Neural progenitor cell (in vitro differentiated cells): Measurements from ENCODE around the gene ZSCAN4. TPM values are rescaled to one million over a fixed set of nuclear protein-coding genes. Genes with fewer than 3 reads are reported as not detected.

ENCODE experiments used
- DNase-seq: peaks from one replicate; pipeline ENCODE4 v3.0.0-alpha.2; 2016; ENCODE audit warnings: low spot score
- H2AFZ ChIP-seq: fragments of 200-600 bp; sonication (generic); replicated peaks from 2 replicates; pipeline ENCODE4 v1.6.1; 2016; ENCODE audit warnings: antibody characterized with exemption
- H3F3A ChIP-seq: fragments of 200-600 bp; sonication (generic); 2 replicates; pipeline ENCODE4 v1.6.1; 2016; ENCODE audit warnings: antibody characterized with exemption, low read depth
- H3K27ac ChIP-seq: fragments of 200-600 bp; sonication (generic); 2 replicates; pipeline ENCODE4 v1.5.1; 2016; ENCODE audit warnings: mild to moderate bottlenecking
- H3K27me3 ChIP-seq: fragments of 200-600 bp; sonication (generic); 2 replicates; pipeline ENCODE4 v1.6.1; 2016; ENCODE audit warnings: mild to moderate bottlenecking, moderate library complexity
- H3K36me3 ChIP-seq: fragments of 200-600 bp; sonication (generic); 2 replicates; pipeline ENCODE4 v1.5.1; 2016
- H3K4me1 ChIP-seq: fragments of 200-600 bp; sonication (generic); 2 replicates; pipeline ENCODE4 v1.6.1; 2016; ENCODE audit warnings: mixed run types
- H3K4me2 ChIP-seq: fragments of 200-600 bp; sonication (generic); 2 replicates; pipeline ENCODE4 v1.6.1; 2016
- H3K4me3 ChIP-seq: fragments of 200-600 bp; sonication (generic); 2 replicates; pipeline ENCODE4 v1.5.1; 2016
- H3K79me2 ChIP-seq: fragments of 200-600 bp; sonication (generic); 2 replicates; pipeline ENCODE4 v1.6.1; 2016; ENCODE audit warnings: low read depth
- H3K9ac ChIP-seq: fragments of 200-600 bp; sonication (generic); 2 replicates; pipeline ENCODE4 v1.6.1; 2016
- H3K9me3 ChIP-seq: fragments of 200-600 bp; sonication (generic); 2 replicates; pipeline ENCODE4 v1.5.1; 2016; ENCODE audit warnings: low read depth
- H4K20me1 ChIP-seq: fragments of 200-600 bp; sonication (generic); 2 replicates; pipeline ENCODE4 v1.6.1; 2016; ENCODE audit warnings: low read depth
- H3K27ac Mint-ChIP-seq: 3 replicates; pipeline ENCODE4 v1.8.0; 2021; ENCODE audit warnings: mixed read lengths
- H3K27me3 Mint-ChIP-seq: 2 replicates; pipeline ENCODE4 v1.8.0; 2022; ENCODE audit warnings: low read depth, mild to moderate bottlenecking, inconsistent platforms, moderate library complexity, mixed read lengths; ENCODE audit not compliant: insufficient read depth
- H3K36me3 Mint-ChIP-seq: 3 replicates; pipeline ENCODE4 v1.8.0; 2021; ENCODE audit warnings: mixed read lengths
- H3K4me1 Mint-ChIP-seq: 3 replicates; pipeline ENCODE4 v1.8.0; 2021; ENCODE audit warnings: mixed read lengths
- H3K4me3 Mint-ChIP-seq: 3 replicates; pipeline ENCODE4 v1.8.0; 2021; ENCODE audit warnings: mild to moderate bottlenecking, moderate library complexity, mixed read lengths
- H3K9me3 Mint-ChIP-seq: 3 replicates; pipeline ENCODE4 v1.8.0; 2020; ENCODE audit warnings: mixed read lengths
- CTCF ChIP-seq: fragments of 200-600 bp; sonication (generic); IDR thresholded peaks from 2 replicates; pipeline ENCODE4 v1.5.1; 2017; ENCODE audit warnings: antibody characterized with exemption, mild to moderate bottlenecking
- EZH2 ChIP-seq: fragments of 200-600 bp; sonication (generic); IDR thresholded peaks from 2 replicates; pipeline ENCODE4 v1.6.1; 2017; ENCODE audit warnings: antibody characterized with exemption, mild to moderate bottlenecking, moderate library complexity
- EZH2phosphoT487 ChIP-seq: fragments of 200-600 bp; sonication (generic); IDR thresholded peaks from 2 replicates; pipeline ENCODE4 v1.6.1; 2017; ENCODE audit warnings: antibody characterized with exemption
- total RNA-seq: library from RNA; depleted of rRNA; stranded (reverse); fragments of >200 nt; gene quantifications from 2 replicates; pipeline ENCODE4 v1.2.3, GENCODE V29; 2015; ENCODE audit warnings: low replicate concordance

The ZSCAN4 gene
- total RNA-seq, 1 donor from 2014 or later: not detected

GRCh38 chr19:57686727-57687126 lies 18.0 kb downstream of the ZSCAN4 start:
- H3K27me3 Mint-ChIP-seq: peaks cover 16% of the 10 kb centered on the region
- TF ChIP-seq EZH2: no peak
- no peak for TF ChIP-seq CTCF
- TF ChIP-seq EZH2phosphoT487: no peak
- H3K9me3 Mint-ChIP-seq: peaks cover 94% of the 10 kb centered on the region
- Histone ChIP-seq H3K27ac (no peak overlapping the region), H3K4me2 (no peak overlapping the region), H2AFZ (no peak overlapping the region), H3K79me2 (peaks cover 100% of the 10 kb centered on the region), H3K36me3 (peaks cover 75% of the 10 kb centered on the region), H3K9ac (no peak overlapping the region), H3K4me3 (no peak overlapping the region), H3F3A (peaks cover 21% of the 10 kb centered on the region), H3K27me3 (no peaks in the 10 kb centered on the region), H4K20me1 (no peaks in the 10 kb centered on the region), H3K4me1 (peaks cover 9% of the 10 kb centered on the region), H3K9me3 (peaks cover 57% of the 10 kb centered on the region)
- no peak overlapping the region for H3K27ac Mint-ChIP-seq
- peaks cover 90% of the 10 kb centered on the region for H3K36me3 Mint-ChIP-seq
- no peak for DNase-seq
- H3K4me1 Mint-ChIP-seq: peaks cover 13% of the 10 kb centered on the region
- no peak overlapping the region for H3K4me3 Mint-ChIP-seq

GRCh38 chr19:57687363-57688010 lies 18.8 kb downstream of the ZSCAN4 start:
- Histone ChIP-seq H4K20me1 (no peaks in the 10 kb centered on the region), H2AFZ (no peak overlapping the region), H3K27me3 (no peaks in the 10 kb centered on the region), H3K27ac (no peak overlapping the region), H3K9ac (no peak overlapping the region), H3K36me3 (peaks cover 75% of the 10 kb centered on the region), H3K9me3 (peaks cover 57% of the 10 kb centered on the region), H3K4me1 (peaks cover 8% of the 10 kb centered on the region), H3K79me2 (peaks cover 100% of the 10 kb centered on the region), H3K4me3 (no peak overlapping the region), H3F3A (peaks cover 27% of the 10 kb centered on the region), H3K4me2 (no peak overlapping the region)
- Mint-ChIP-seq H3K36me3 (peaks cover 84% of the 10 kb centered on the region), H3K27ac (no peak overlapping the region), H3K27me3 (peaks cover 17% of the 10 kb centered on the region), H3K9me3 (peaks cover 89% of the 10 kb centered on the region), H3K4me3 (no peak overlapping the region), H3K4me1 (peaks cover 11% of the 10 kb centered on the region)
- DNase-seq: no peak
- TF ChIP-seq EZH2phosphoT487: no peak
- TF ChIP-seq CTCF: no peak
- TF ChIP-seq EZH2: no peak

DNA sequence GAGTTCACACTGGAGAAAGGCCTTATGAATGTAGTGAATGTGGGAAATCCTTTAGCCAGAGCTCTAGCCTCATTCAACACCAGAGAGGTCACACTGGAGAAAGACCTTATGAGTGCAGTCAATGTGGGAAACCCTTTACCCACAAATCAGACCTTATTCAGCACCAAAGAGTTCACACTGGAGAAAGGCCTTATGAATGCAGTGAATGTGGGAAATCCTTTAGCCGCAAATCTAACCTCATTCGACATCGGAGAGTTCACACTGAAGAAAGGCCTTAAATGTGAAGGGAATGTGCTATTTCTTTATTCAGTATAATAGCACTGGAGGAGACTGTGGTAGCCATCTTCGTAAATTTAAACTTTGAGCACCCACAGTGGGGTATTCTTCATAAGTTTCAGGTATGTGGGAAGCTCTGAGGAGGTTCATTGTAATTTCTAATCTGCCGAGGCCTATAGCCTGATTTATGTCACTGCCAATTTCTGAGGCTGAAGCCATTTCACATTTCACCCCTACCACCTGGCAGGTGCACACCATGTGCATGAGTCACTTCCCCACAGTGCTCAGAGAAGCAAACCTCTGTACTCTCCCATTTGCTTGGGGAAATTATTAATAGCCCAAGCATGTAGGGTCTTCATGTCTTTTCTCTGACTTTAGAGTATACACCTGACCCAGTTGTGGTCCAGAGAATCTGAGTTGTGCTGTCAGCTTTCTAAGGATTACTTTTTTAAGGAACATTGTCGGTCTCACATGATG lies 19.5 kb downstream of the ZSCAN4 start:
- peaks cover 4% of the 10 kb centered on the region for H3K4me1 Mint-ChIP-seq
- no peak for DNase-seq
- Histone ChIP-seq H3K9ac (no peak overlapping the region), H3K27ac (no peak overlapping the region), H3K36me3 (peaks cover 72% of the 10 kb centered on the region), H3K4me2 (no peak overlapping the region), H2AFZ (no peak overlapping the region), H3K4me3 (no peak overlapping the region), H3K27me3 (no peaks in the 10 kb centered on the region), H3K79me2 (peaks cover 97% of the 10 kb centered on the region), H3K9me3 (peaks cover 53% of the 10 kb centered on the region), H3F3A (peaks cover 33% of the 10 kb centered on the region), H4K20me1 (no peaks in the 10 kb centered on the region), H3K4me1 (peaks cover under 1% of the 10 kb centered on the region)
- no peak overlapping the region for H3K27ac Mint-ChIP-seq
- H3K9me3 Mint-ChIP-seq: peaks cover 88% of the 10 kb centered on the region
- peaks cover 83% of the 10 kb centered on the region for H3K36me3 Mint-ChIP-seq
- peaks cover 17% of the 10 kb centered on the region for H3K27me3 Mint-ChIP-seq
- TF ChIP-seq CTCF: no peak
- TF ChIP-seq EZH2: no peak
- no peak for TF ChIP-seq EZH2phosphoT487
- H3K4me3 Mint-ChIP-seq: no peak overlapping the region
